H9 (cell line): ENCODE data around the gene EML4. TPM values are rescaled to one million over a fixed set of nuclear protein-coding genes. Genes with fewer than 3 reads are reported as not detected.

Experiments
- DNase-seq: peaks from one replicate; pipeline ENCODE4 v3.0.0-alpha.2; 2017
- H2AFZ ChIP-seq: one replicate; pipeline ENCODE4 v1.6.1; 2013; ENCODE audit warnings: mild to moderate bottlenecking, low read length, control low read depth, moderate library complexity
- H2AK5ac ChIP-seq: 2 replicates; pipeline ENCODE4 v1.6.1; 2013; ENCODE audit warnings: low read length, control low read depth, mixed read lengths; ENCODE audit not compliant: insufficient read length
- H2BK120ac ChIP-seq: one replicate; pipeline ENCODE4 v1.6.1; 2013; ENCODE audit warnings: low read depth, mild to moderate bottlenecking, low read length, control low read depth, inconsistent platforms; ENCODE audit not compliant: poor library complexity, severe bottlenecking
- H2BK12ac ChIP-seq: 2 replicates; pipeline ENCODE4 v1.6.1; 2013; ENCODE audit warnings: low read length, control low read depth, mixed read lengths, low read depth; ENCODE audit not compliant: insufficient read length
- H2BK15ac ChIP-seq: 2 replicates; pipeline ENCODE4 v1.6.1; 2013; ENCODE audit warnings: low read depth, low read length, control low read depth
- H2BK20ac ChIP-seq: one replicate; pipeline ENCODE4 v1.6.1; 2013; ENCODE audit warnings: low read depth, mild to moderate bottlenecking, low read length, control low read depth, inconsistent platforms; ENCODE audit not compliant: poor library complexity, severe bottlenecking
- H2BK5ac ChIP-seq: 2 replicates; pipeline ENCODE4 v1.6.1; 2013; ENCODE audit warnings: low read length, control low read depth, mixed read lengths; ENCODE audit not compliant: insufficient read length
- H3K14ac ChIP-seq: 2 replicates; pipeline ENCODE4 v1.6.1; 2013; ENCODE audit warnings: low read length, control low read depth; ENCODE audit not compliant: insufficient read depth
- H3K18ac ChIP-seq: 2 replicates; pipeline ENCODE4 v1.6.1; 2013; ENCODE audit warnings: low read depth, mild to moderate bottlenecking, mixed read lengths, low read length, control low read depth; ENCODE audit not compliant: insufficient read length
- H3K23ac ChIP-seq: 2 replicates; pipeline ENCODE4 v1.6.1; 2013; ENCODE audit warnings: low read length, control low read depth, mixed read lengths, low read depth; ENCODE audit not compliant: insufficient read length
- H3K23me2 ChIP-seq: 2 replicates; pipeline ENCODE4 v1.6.1; 2013; ENCODE audit warnings: low read depth, mild to moderate bottlenecking, mixed read lengths, low read length, control low read depth; ENCODE audit not compliant: insufficient read length, poor library complexity, severe bottlenecking
- H3K27ac ChIP-seq: 2 replicates; pipeline ENCODE4 v1.5.1; 2013; ENCODE audit warnings: low read length, control low read depth, mixed read lengths, low read depth; ENCODE audit not compliant: insufficient read length
- H3K27me3 ChIP-seq: 2 replicates; pipeline ENCODE4 v1.6.1; 2013; ENCODE audit warnings: low read length, control low read depth, inconsistent platforms; ENCODE audit not compliant: insufficient read depth
- H3K4ac ChIP-seq: 2 replicates; pipeline ENCODE4 v1.6.1; 2013; ENCODE audit warnings: low read depth, mild to moderate bottlenecking, control low read depth, inconsistent platforms, low read length, moderate library complexity
- H3K4me1 ChIP-seq: 2 replicates; pipeline ENCODE4 v1.6.1; 2013; ENCODE audit warnings: low read length, control low read depth, inconsistent platforms; ENCODE audit not compliant: insufficient read depth
- H3K4me2 ChIP-seq: 2 replicates; pipeline ENCODE4 v1.6.1; 2013; ENCODE audit warnings: low read length, control low read depth, mixed read lengths; ENCODE audit not compliant: insufficient read length, insufficient read depth
- H3K56ac ChIP-seq: 2 replicates; pipeline ENCODE4 v1.6.1; 2013; ENCODE audit warnings: low read depth, mild to moderate bottlenecking, mixed read lengths, low read length, control low read depth; ENCODE audit not compliant: insufficient read length
- H3K79me1 ChIP-seq: 2 replicates; pipeline ENCODE4 v1.6.1; 2013; ENCODE audit warnings: low read depth, mild to moderate bottlenecking, moderate library complexity, low read length, control low read depth, inconsistent platforms; ENCODE audit not compliant: insufficient read depth, poor library complexity, severe bottlenecking
- H3K79me2 ChIP-seq: 2 replicates; pipeline ENCODE4 v1.6.1; 2013; ENCODE audit warnings: low read length, control low read depth, inconsistent platforms; ENCODE audit not compliant: insufficient read depth
- H3K9ac ChIP-seq: 2 replicates; pipeline ENCODE4 v1.6.1; 2013; ENCODE audit warnings: low read length, control low read depth, mixed read lengths; ENCODE audit not compliant: insufficient read length; ENCODE audit errors: extremely low read depth
- H3K9me3 ChIP-seq: one replicate; pipeline ENCODE4 v1.6.1; 2013; ENCODE audit warnings: low read depth, low read length, inconsistent platforms; ENCODE audit not compliant: control insufficient read depth
- H3T11ph ChIP-seq: one replicate; pipeline ENCODE4 v1.6.1; 2013; ENCODE audit warnings: mild to moderate bottlenecking, low read length, control low read depth, inconsistent platforms
- H4K20me1 ChIP-seq: one replicate; pipeline ENCODE4 v1.6.1; 2013; ENCODE audit not compliant: control insufficient read depth, insufficient read length, insufficient read depth
- H4K5ac ChIP-seq: 2 replicates; pipeline ENCODE4 v1.6.1; 2013; ENCODE audit warnings: low read depth, mild to moderate bottlenecking, mixed read lengths, low read length, control low read depth; ENCODE audit not compliant: insufficient read length
- H4K8ac ChIP-seq: replicated peaks from 2 replicates; pipeline ENCODE4 v1.6.1; 2013; ENCODE audit warnings: low read length, control low read depth, mixed read lengths, low read depth; ENCODE audit not compliant: insufficient read length
- H4K91ac ChIP-seq: 2 replicates; pipeline ENCODE4 v1.6.1; 2013; ENCODE audit warnings: low read depth, mild to moderate bottlenecking, moderate library complexity, mixed read lengths, low read length, control low read depth; ENCODE audit not compliant: insufficient read length
- H3K27ac Mint-ChIP-seq, 3 experiments: 2 replicates in 2 of 3; 3 replicates in 1 of 3; pipeline ENCODE4 v1.8.0; 2020 to 2021; ENCODE audit warnings: mixed read lengths in 3 of 3, mild to moderate bottlenecking in 1 of 3, moderate library complexity in 1 of 3
- H3K27me3 Mint-ChIP-seq: 2 replicates; pipeline ENCODE4 v1.8.0; 2021; ENCODE audit warnings: low read depth, mild to moderate bottlenecking, moderate library complexity, mixed read lengths
- H3K36me3 Mint-ChIP-seq, 3 experiments: 2 replicates in 2 of 3; 3 replicates in 1 of 3; pipeline ENCODE4 v1.8.0; 2020 to 2021; ENCODE audit warnings: low read depth in 3 of 3, mixed read lengths in 3 of 3; ENCODE audit not compliant: insufficient read depth in 1 of 3
- H3K4me1 Mint-ChIP-seq, 2 experiments: 2 replicates each; pipeline ENCODE4 v1.8.0; 2020; ENCODE audit warnings: mixed read lengths in 2 of 2
- H3K4me3 Mint-ChIP-seq, 2 experiments: 2 replicates in 1 of 2; 3 replicates in 1 of 2; pipeline ENCODE4 v1.8.0; 2020 to 2021; ENCODE audit warnings: mild to moderate bottlenecking in 2 of 2, mixed read lengths in 2 of 2, moderate library complexity in 1 of 2
- H3K9me3 Mint-ChIP-seq, 2 experiments: 2 replicates in 1 of 2; 3 replicates in 1 of 2; pipeline ENCODE4 v1.8.0; 2020; ENCODE audit warnings: mild to moderate bottlenecking in 2 of 2, mixed read lengths in 2 of 2, moderate library complexity in 1 of 2
- total RNA-seq: library from RNA; stranded (reverse); gene quantifications from 2 replicates; pipeline ENCODE4 v1.2.1, GENCODE V29; 2021
- TF ChIP-seq, protein P1 (sequence below): fragments of 200-600 bp; sonication (generic); conservative IDR thresholded peaks from 3 replicates; pipeline ENCODE4 v1.8.0; 2021; ENCODE audit warnings: antibody characterized with exemption, mild to moderate bottlenecking

EML4 gene
- total RNA-seq, 1 experiment from 2014 or later = 68.6 TPM

DNA sequence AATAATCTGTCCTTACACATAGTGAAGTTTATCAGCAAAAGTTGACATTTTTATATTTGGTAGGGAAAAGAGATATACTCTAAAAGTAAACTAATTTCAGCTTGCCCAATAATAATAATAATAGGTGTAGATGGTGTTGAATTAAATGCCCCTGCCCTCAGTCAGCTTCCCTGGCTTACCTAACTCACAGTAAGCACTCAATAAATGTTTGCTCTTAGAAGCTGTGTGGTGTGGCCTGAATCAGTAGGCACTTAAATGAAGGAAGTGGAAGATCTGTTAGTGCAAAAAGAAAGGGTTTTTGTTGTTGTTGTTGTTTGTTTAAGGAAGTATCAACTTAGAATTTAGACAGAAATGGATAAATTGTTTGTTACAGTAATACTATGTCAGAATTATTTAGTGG is 36.2 kb downstream of the EML4 start:
- H3K36me3 Mint-ChIP-seq = no peaks in the 10 kb centered on the region
- no peak overlapping the region for H4K5ac ChIP-seq
- H3K79me2 ChIP-seq = peaks cover 5% of the 10 kb centered on the region; the same call in 1 of the 2 replicates
- H3K4me2 ChIP-seq = no peak overlapping the region
- no peak overlapping the region for H3K27ac ChIP-seq
- H3K9me3 Mint-ChIP-seq = no peaks in the 10 kb centered on the region
- no peak for DNase-seq
- no peak overlapping the region for H2BK5ac ChIP-seq
- no peak overlapping the region for H4K8ac ChIP-seq
- no peak overlapping the region for H3K9ac ChIP-seq
- H3K18ac ChIP-seq = no peak overlapping the region
- no peaks in the 10 kb centered on the region for H3K9me3 ChIP-seq
- TF ChIP-seq, protein P1, sequence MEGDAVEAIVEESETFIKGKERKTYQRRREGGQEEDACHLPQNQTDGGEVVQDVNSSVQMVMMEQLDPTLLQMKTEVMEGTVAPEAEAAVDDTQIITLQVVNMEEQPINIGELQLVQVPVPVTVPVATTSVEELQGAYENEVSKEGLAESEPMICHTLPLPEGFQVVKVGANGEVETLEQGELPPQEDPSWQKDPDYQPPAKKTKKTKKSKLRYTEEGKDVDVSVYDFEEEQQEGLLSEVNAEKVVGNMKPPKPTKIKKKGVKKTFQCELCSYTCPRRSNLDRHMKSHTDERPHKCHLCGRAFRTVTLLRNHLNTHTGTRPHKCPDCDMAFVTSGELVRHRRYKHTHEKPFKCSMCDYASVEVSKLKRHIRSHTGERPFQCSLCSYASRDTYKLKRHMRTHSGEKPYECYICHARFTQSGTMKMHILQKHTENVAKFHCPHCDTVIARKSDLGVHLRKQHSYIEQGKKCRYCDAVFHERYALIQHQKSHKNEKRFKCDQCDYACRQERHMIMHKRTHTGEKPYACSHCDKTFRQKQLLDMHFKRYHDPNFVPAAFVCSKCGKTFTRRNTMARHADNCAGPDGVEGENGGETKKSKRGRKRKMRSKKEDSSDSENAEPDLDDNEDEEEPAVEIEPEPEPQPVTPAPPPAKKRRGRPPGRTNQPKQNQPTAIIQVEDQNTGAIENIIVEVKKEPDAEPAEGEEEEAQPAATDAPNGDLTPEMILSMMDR = no peak
- H2BK12ac ChIP-seq = no peak overlapping the region
- H2BK15ac ChIP-seq = no peak overlapping the region
- no peaks in the 10 kb centered on the region for H3K79me1 ChIP-seq
- no peak overlapping the region for H3K14ac ChIP-seq
- H3K27me3 ChIP-seq = no peaks in the 10 kb centered on the region
- peaks cover 0 to 4% of the 10 kb centered on the region in 2 experiments; a peak in 1 of 4 replicates for H3K4me1 Mint-ChIP-seq
- H3T11ph ChIP-seq = no peak overlapping the region
- H3K4me3 Mint-ChIP-seq = no peak overlapping the region
- H3K4me1 ChIP-seq = no peaks in the 10 kb centered on the region
- no peak overlapping the region for H3K23ac ChIP-seq
- no peak overlapping the region for H2AFZ ChIP-seq
- H4K20me1 ChIP-seq = no peaks in the 10 kb centered on the region
- no peak overlapping the region for H3K4ac ChIP-seq
- no peaks in the 10 kb centered on the region for H3K27me3 Mint-ChIP-seq
- H2AK5ac ChIP-seq = no peak overlapping the region
- no peak overlapping the region for H3K56ac ChIP-seq
- H2BK20ac ChIP-seq = no peak overlapping the region
- no peaks in the 10 kb centered on the region for H3K23me2 ChIP-seq
- H2BK120ac ChIP-seq = no peak overlapping the region
- H4K91ac ChIP-seq = no peak overlapping the region
- no peak overlapping the region for H3K27ac Mint-ChIP-seq
